Activated CD4-positive, alpha-beta T cell treated with anti-CD3 and anti-CD28 coated beads, Interleukin-2, amount 50 U/mL, for 24 hours (primary cell): Measurements from ENCODE around the gene TINCR.
"Not testable (repeated sequence)": the region's sequence is repeated elsewhere in the genome, so short reads cannot be mapped to it uniquely, and the experiment has no call there.

ENCODE experiments used
- DNase-seq, 2 donors: peaks; one replicate each; pipeline ENCODE4 v3.0.0-alpha.2; 2020; ENCODE audit warnings: low read depth in 1 of 2, low spot score in 1 of 2

Gene TINCR

DNA sequence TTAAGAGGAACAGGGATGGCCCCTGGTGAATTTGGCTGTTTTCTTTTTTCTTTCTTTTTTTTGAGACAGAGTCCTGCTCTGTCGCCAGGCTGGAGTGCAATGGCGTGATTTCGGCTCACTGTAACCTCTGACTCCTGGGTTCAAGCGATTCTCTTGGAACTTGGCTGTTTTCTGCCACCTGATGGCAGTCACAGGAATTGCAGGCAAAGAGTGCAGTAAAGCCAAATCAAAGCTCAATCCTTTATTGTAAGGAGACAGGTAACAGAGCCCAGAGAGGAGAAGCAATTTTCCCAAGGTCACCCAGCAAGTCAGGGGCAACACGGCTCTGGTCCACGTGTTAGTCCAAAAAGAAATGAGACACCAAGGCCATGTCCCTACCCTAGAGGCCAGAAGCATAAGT, 6.2 kb downstream of the TINCR start:
- DNase-seq: no peak

DNA sequence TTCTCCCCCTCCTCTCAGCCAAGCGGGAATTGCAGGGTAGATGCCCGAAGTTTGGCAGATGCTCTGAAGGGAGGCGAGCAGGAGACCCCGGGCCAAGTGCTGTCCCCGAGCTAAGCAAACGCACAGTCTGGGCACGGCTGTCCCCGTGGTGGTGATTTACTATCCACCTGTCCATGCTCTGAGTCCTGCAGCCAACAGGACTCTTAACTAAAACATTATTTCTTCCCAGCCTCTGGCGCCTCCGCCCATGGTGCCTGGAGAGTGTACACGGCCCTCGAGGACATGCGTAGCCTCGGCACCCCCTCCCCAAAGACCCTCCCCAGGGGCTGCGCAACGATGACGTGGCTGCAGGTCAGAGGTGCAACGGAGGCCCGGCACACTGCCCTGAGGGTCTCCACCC, 7.6 kb downstream of the TINCR start:
- no peak for DNase-seq

- no peak for DNase-seq
These were observed 8.0 kb downstream of the TINCR start for GRCh38 chr19:5559804-5560133.

DNA sequence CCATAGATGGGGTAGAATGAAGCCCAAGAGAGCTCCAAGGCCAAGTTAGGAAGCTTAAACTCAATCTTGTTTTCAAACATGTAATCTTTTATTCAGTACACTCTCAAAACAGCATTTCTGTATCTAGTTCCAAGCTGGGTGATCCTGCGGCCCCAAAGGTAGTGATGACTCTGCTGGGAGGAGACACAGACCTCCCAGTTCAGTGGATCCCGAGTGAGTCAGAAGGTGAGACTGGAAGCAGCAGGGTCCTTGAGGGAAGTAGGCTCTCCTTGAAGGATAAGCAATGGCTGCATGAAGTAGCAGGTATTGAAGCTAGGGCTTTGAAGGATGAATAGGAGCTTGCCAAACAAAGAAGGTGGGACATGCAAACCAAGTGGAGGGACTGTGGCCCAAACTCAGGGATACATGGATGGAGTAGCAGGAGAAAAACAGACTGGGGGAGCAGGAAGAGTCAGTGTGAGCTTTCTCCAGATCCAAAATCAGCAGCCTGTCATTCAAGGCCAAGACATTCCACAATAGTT, 9.6 kb downstream of the TINCR start:
- no peak for DNase-seq

DNA sequence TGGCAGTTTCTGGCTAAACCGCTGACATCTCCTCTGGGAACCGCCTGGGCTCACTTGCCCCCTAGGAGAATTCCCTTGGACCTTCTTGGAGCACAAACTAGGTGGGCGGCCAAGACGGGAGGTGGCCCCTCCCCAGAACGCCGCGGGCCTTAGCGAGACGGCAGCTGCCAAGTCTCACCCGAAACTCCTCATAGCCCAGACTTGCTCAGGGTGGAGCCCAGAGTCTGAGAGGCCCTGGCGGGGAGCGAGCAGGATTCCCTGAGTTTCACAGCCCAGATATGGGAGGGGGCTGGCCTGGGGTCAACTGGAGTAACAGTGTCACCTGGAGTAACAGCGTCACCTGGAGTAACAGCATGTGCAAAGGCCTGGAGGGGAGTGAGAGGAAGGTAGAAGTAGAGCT, 10.1 kb downstream of the TINCR start:
- no peak for DNase-seq

- DNase-seq: no peak
These were observed 12.9 kb downstream of the TINCR start for GRCh38 chr19:5554828-5555227.

- no peak for DNase-seq
These were observed 13.9 kb downstream of the TINCR start for GRCh38 chr19:5553892-5554291.

GRCh38 chr19:5547881-5548280, 19.9 kb downstream of the TINCR start:
- no peak for DNase-seq

- DNase-seq: no peak
These were observed 21.8 kb downstream of the TINCR start for GRCh38 chr19:5545984-5546383.

GRCh38 chr19:5545051-5545450, 22.7 kb downstream of the TINCR start:
- DNase-seq: no peak

GRCh38 chr19:5542665-5543064, 25.1 kb downstream of the TINCR start:
- no peak for DNase-seq

- no peak for DNase-seq
These were observed 26.3 kb downstream of the TINCR start for GRCh38 chr19:5541456-5541855.

DNA sequence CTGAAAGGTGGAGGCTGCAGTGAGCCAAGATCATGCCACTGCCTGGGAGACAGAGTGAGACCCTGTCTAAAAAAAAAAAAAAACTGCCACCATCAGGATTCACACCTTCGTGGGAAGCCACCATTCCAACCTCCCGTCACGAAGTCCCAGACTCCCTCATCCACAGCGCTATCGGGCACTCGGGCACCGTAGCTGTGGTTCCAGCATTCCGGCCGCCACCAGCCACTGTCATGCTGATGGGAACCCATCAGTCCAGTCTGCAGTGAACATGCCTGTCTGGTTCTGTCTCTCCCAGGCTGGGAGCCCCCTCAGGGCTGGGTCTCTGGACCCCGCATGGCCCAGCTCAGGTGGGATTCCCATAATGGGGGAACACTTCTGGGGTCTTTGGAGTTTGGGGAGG, 27.5 kb downstream of the TINCR start:
- DNase-seq: no peak

GRCh38 chr19:5537870-5538269, 29.9 kb downstream of the TINCR start:
- no peak for DNase-seq

- DNase-seq: not testable (repeated sequence)
These were observed 30.7 kb downstream of the TINCR start for GRCh38 chr19:5536982-5537579.

GRCh38 chr19:5536337-5536894, 31.3 kb downstream of the TINCR start:
- no peak for DNase-seq

DNA sequence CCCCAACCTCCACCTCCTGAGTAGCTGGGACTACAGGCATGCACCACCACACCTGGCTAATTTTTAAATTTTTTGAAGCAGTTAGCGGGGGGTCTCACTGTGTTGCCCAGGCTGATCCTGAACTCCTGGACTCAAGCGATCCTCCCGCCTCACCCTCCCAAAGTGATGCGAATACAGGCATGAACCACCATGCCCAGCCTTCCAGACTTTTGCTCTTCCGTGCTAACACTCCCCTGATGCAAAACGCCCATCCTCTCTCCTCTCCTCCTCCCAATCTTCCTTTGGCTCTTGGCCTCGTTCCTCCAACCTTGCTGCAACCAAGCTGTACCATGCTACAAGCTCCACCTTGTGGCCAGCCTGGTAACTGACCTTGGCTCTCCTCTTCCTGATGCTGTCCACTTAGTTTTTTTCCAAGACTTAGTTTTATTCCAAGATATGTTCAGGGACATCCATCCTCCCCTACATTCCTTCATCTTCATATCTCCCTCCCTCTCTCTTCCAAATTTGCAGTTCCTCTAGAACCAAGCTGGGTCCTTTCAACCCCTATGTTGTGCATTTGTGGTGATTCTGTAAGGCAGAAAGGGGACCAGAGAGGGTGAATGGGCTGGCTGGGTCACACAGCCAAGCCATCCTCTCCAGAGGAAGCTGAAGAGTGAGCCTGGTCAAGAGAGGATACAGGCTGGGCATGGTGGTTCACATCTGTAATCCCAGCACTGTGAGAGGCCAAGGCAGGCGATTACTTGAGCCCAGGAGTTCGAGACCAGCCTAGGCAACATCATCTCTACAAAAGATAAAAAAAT, 32.8 kb downstream of the TINCR start:
- no peak for DNase-seq

- DNase-seq: no peak
These were observed 34.5 kb downstream of the TINCR start for GRCh38 chr19:5533257-5533656.

- DNase-seq: no peak
These were observed 37.1 kb downstream of the TINCR start for GRCh38 chr19:5530701-5531100.

DNA sequence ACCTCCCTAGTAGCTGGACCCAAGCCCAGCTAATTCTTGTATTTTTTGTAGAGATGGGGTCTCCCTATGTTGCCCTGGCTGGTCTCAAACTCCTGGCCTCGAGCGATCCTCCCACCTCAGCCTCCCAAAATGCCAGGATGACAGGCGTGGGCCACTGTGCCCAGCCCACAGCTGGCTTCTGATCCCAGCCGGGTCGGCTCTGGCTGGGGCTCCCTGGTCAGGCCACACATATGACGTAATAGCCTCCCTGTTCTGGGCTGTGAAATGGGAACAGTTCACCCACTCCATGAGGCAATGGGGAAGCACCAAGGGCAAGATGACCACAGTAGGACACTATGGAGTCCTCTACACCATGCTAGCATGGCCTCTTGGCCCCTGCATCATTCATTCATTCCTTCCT, 41.1 kb downstream of the TINCR start:
- DNase-seq: no peak

DNA sequence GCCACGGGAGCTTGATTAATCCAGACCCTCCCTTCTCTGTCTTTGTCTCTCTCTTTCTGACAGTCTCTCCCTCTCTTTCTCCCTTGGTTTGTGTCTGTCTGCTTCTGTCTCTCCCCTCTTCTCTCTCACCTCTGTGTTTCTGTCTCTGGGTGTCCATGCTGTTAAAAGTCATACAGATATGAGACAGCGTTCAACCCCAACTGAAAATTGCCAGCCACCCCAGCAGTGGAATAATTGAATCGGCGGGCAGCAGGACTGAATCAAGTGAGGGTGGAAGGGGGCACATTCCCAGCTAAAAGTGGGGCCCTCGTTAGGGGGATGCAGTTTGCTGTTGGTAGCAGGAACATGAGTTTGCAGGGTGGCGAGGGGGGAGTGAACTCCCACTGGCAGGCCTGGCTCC, 43.7 kb downstream of the TINCR start:
- no peak for DNase-seq

- DNase-seq: no peak
These were observed 45.6 kb downstream of the TINCR start for GRCh38 chr19:5522106-5522505.

DNA sequence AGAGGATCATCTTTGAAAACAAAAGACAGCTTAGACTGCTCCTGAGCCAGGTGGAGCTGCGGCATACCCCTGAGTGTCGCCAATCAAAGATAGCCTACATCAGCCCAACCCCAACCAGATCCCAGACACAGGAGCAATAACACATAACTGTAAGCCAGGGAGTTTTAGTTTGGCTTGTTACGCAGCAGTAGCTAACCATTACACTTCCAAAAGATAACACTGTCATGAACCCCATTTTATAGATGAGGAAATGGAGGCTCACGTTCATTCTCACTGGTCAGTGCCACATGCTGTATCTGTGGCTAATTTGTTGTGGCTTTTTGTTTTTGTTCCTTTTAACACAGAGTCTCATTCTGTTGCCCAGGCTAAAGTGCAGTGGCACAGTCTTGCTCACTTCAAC, 47.3 kb downstream of the TINCR start:
- DNase-seq: no peak
